H9 (cell line): ENCODE results near the gene OGFOD1. TPM values are rescaled to one million over a fixed set of nuclear protein-coding genes. Genes with fewer than 3 reads are reported as not detected.

Source experiments
- DNase-seq: peaks from one replicate; pipeline ENCODE4 v3.0.0-alpha.2; 2017
- H2AFZ ChIP-seq: one replicate; pipeline ENCODE4 v1.6.1; 2013; ENCODE audit warnings: mild to moderate bottlenecking, low read length, control low read depth, moderate library complexity
- H2AK5ac ChIP-seq: 2 replicates; pipeline ENCODE4 v1.6.1; 2013; ENCODE audit warnings: low read length, control low read depth, mixed read lengths; ENCODE audit not compliant: insufficient read length
- H2BK120ac ChIP-seq: one replicate; pipeline ENCODE4 v1.6.1; 2013; ENCODE audit warnings: low read depth, mild to moderate bottlenecking, low read length, control low read depth, inconsistent platforms; ENCODE audit not compliant: poor library complexity, severe bottlenecking
- H2BK12ac ChIP-seq: 2 replicates; pipeline ENCODE4 v1.6.1; 2013; ENCODE audit warnings: low read length, control low read depth, mixed read lengths, low read depth; ENCODE audit not compliant: insufficient read length
- H2BK15ac ChIP-seq: 2 replicates; pipeline ENCODE4 v1.6.1; 2013; ENCODE audit warnings: low read depth, low read length, control low read depth
- H2BK20ac ChIP-seq: one replicate; pipeline ENCODE4 v1.6.1; 2013; ENCODE audit warnings: low read depth, mild to moderate bottlenecking, low read length, control low read depth, inconsistent platforms; ENCODE audit not compliant: poor library complexity, severe bottlenecking
- H2BK5ac ChIP-seq: 2 replicates; pipeline ENCODE4 v1.6.1; 2013; ENCODE audit warnings: low read length, control low read depth, mixed read lengths; ENCODE audit not compliant: insufficient read length
- H3K14ac ChIP-seq: 2 replicates; pipeline ENCODE4 v1.6.1; 2013; ENCODE audit warnings: low read length, control low read depth; ENCODE audit not compliant: insufficient read depth
- H3K18ac ChIP-seq: 2 replicates; pipeline ENCODE4 v1.6.1; 2013; ENCODE audit warnings: low read depth, mild to moderate bottlenecking, mixed read lengths, low read length, control low read depth; ENCODE audit not compliant: insufficient read length
- H3K23ac ChIP-seq: 2 replicates; pipeline ENCODE4 v1.6.1; 2013; ENCODE audit warnings: low read length, control low read depth, mixed read lengths, low read depth; ENCODE audit not compliant: insufficient read length
- H3K23me2 ChIP-seq: 2 replicates; pipeline ENCODE4 v1.6.1; 2013; ENCODE audit warnings: low read depth, mild to moderate bottlenecking, mixed read lengths, low read length, control low read depth; ENCODE audit not compliant: insufficient read length, poor library complexity, severe bottlenecking
- H3K27ac ChIP-seq: 2 replicates; pipeline ENCODE4 v1.5.1; 2013; ENCODE audit warnings: low read length, control low read depth, mixed read lengths, low read depth; ENCODE audit not compliant: insufficient read length
- H3K27me3 ChIP-seq: 2 replicates; pipeline ENCODE4 v1.6.1; 2013; ENCODE audit warnings: low read length, control low read depth, inconsistent platforms; ENCODE audit not compliant: insufficient read depth
- H3K4ac ChIP-seq: 2 replicates; pipeline ENCODE4 v1.6.1; 2013; ENCODE audit warnings: low read depth, mild to moderate bottlenecking, control low read depth, inconsistent platforms, low read length, moderate library complexity
- H3K4me1 ChIP-seq: 2 replicates; pipeline ENCODE4 v1.6.1; 2013; ENCODE audit warnings: low read length, control low read depth, inconsistent platforms; ENCODE audit not compliant: insufficient read depth
- H3K4me2 ChIP-seq: 2 replicates; pipeline ENCODE4 v1.6.1; 2013; ENCODE audit warnings: low read length, control low read depth, mixed read lengths; ENCODE audit not compliant: insufficient read length, insufficient read depth
- H3K56ac ChIP-seq: 2 replicates; pipeline ENCODE4 v1.6.1; 2013; ENCODE audit warnings: low read depth, mild to moderate bottlenecking, mixed read lengths, low read length, control low read depth; ENCODE audit not compliant: insufficient read length
- H3K79me1 ChIP-seq: 2 replicates; pipeline ENCODE4 v1.6.1; 2013; ENCODE audit warnings: low read depth, mild to moderate bottlenecking, moderate library complexity, low read length, control low read depth, inconsistent platforms; ENCODE audit not compliant: insufficient read depth, poor library complexity, severe bottlenecking
- H3K79me2 ChIP-seq: 2 replicates; pipeline ENCODE4 v1.6.1; 2013; ENCODE audit warnings: low read length, control low read depth, inconsistent platforms; ENCODE audit not compliant: insufficient read depth
- H3K9ac ChIP-seq: 2 replicates; pipeline ENCODE4 v1.6.1; 2013; ENCODE audit warnings: low read length, control low read depth, mixed read lengths; ENCODE audit not compliant: insufficient read length; ENCODE audit errors: extremely low read depth
- H3K9me3 ChIP-seq: one replicate; pipeline ENCODE4 v1.6.1; 2013; ENCODE audit warnings: low read depth, low read length, inconsistent platforms; ENCODE audit not compliant: control insufficient read depth
- H3T11ph ChIP-seq: one replicate; pipeline ENCODE4 v1.6.1; 2013; ENCODE audit warnings: mild to moderate bottlenecking, low read length, control low read depth, inconsistent platforms
- H4K20me1 ChIP-seq: one replicate; pipeline ENCODE4 v1.6.1; 2013; ENCODE audit not compliant: control insufficient read depth, insufficient read length, insufficient read depth
- H4K5ac ChIP-seq: 2 replicates; pipeline ENCODE4 v1.6.1; 2013; ENCODE audit warnings: low read depth, mild to moderate bottlenecking, mixed read lengths, low read length, control low read depth; ENCODE audit not compliant: insufficient read length
- H4K8ac ChIP-seq: replicated peaks from 2 replicates; pipeline ENCODE4 v1.6.1; 2013; ENCODE audit warnings: low read length, control low read depth, mixed read lengths, low read depth; ENCODE audit not compliant: insufficient read length
- H4K91ac ChIP-seq: 2 replicates; pipeline ENCODE4 v1.6.1; 2013; ENCODE audit warnings: low read depth, mild to moderate bottlenecking, moderate library complexity, mixed read lengths, low read length, control low read depth; ENCODE audit not compliant: insufficient read length
- H3K27ac Mint-ChIP-seq, 3 experiments: 2 replicates in 2 of 3; 3 replicates in 1 of 3; pipeline ENCODE4 v1.8.0; 2020 to 2021; ENCODE audit warnings: mixed read lengths in 3 of 3, mild to moderate bottlenecking in 1 of 3, moderate library complexity in 1 of 3
- H3K27me3 Mint-ChIP-seq: 2 replicates; pipeline ENCODE4 v1.8.0; 2021; ENCODE audit warnings: low read depth, mild to moderate bottlenecking, moderate library complexity, mixed read lengths
- H3K36me3 Mint-ChIP-seq, 3 experiments: 2 replicates in 2 of 3; 3 replicates in 1 of 3; pipeline ENCODE4 v1.8.0; 2020 to 2021; ENCODE audit warnings: low read depth in 3 of 3, mixed read lengths in 3 of 3; ENCODE audit not compliant: insufficient read depth in 1 of 3
- H3K4me1 Mint-ChIP-seq, 2 experiments: 2 replicates each; pipeline ENCODE4 v1.8.0; 2020; ENCODE audit warnings: mixed read lengths in 2 of 2
- H3K4me3 Mint-ChIP-seq, 2 experiments: 2 replicates in 1 of 2; 3 replicates in 1 of 2; pipeline ENCODE4 v1.8.0; 2020 to 2021; ENCODE audit warnings: mild to moderate bottlenecking in 2 of 2, mixed read lengths in 2 of 2, moderate library complexity in 1 of 2
- H3K9me3 Mint-ChIP-seq, 2 experiments: 2 replicates in 1 of 2; 3 replicates in 1 of 2; pipeline ENCODE4 v1.8.0; 2020; ENCODE audit warnings: mild to moderate bottlenecking in 2 of 2, mixed read lengths in 2 of 2, moderate library complexity in 1 of 2
- CTCF ChIP-seq: fragments of 200-600 bp; sonication (generic); conservative IDR thresholded peaks from 3 replicates; pipeline ENCODE4 v1.8.0; 2021; ENCODE audit warnings: antibody characterized with exemption, mild to moderate bottlenecking
- WGBS: extraction: QIAGEN DNeasy Blood & Tissue Kit; methylation state at CpG from one replicate; pipeline ENCODE4 v1.1.7; 2013; ENCODE audit warnings: missing lambda C conversion rate, low lambda C conversion rate, mixed read lengths; ENCODE audit not compliant: insufficient read length; ENCODE audit errors: extremely low coverage; 5-methylcytosine and 5-hydroxymethylcytosine counted together
- total RNA-seq: library from RNA; stranded (reverse); gene quantifications from 2 replicates; pipeline ENCODE4 v1.2.1, GENCODE V29; 2021

OGFOD1 gene
- total RNA-seq, 1 experiment from 2014 or later = 66.5 TPM

DNA sequence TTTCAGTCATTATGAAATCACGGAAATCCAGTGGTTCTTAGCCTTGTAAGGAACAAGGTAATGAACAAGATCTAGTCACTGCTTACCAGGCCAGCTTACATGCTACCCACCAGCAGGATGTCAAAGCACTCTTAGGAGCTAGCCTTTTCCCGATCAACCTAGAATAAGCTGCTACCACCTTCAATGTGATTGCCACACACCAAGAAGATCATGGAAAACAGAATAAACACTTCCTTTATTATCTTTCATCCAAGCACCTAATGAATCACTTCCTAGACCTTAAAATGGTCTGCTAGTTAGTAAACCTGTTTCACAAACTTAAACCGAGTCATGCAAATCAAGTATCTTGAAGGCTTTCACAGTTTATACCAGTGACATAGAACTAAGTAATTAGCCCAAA, 63.5 kb downstream of the OGFOD1 start:
- no peak overlapping the region for H3K4ac ChIP-seq
- no peaks in the 10 kb centered on the region for H3K9me3 ChIP-seq
- H3K4me1 ChIP-seq = no peaks in the 10 kb centered on the region
- no peak overlapping the region for H4K8ac ChIP-seq
- no peak overlapping the region for H3K9ac ChIP-seq
- DNase-seq = no peak
- H2AK5ac ChIP-seq = no peak overlapping the region
- H3K79me1 ChIP-seq = no peaks in the 10 kb centered on the region
- no peak overlapping the region for H2AFZ ChIP-seq
- Mint-ChIP-seq H3K4me3 (no peak overlapping the region), H3K27me3 (no peaks in the 10 kb centered on the region), H3K27ac (no peak overlapping the region), H3K9me3 (no peaks in the 10 kb centered on the region), H3K36me3 (peaks cover under 1 to 2% (median 1%) of the 10 kb centered on the region in 3 experiments; a peak in 5 of 7 replicates), H3K4me1 (peaks cover 0 to 8% of the 10 kb centered on the region in 2 experiments; a peak in 2 of 4 replicates)
- H3T11ph ChIP-seq = no peak overlapping the region
- H2BK5ac ChIP-seq = no peak overlapping the region
- H3K56ac ChIP-seq = no peak overlapping the region
- no peak overlapping the region for H2BK15ac ChIP-seq
- H3K27ac ChIP-seq = no peak overlapping the region
- H3K18ac ChIP-seq = no peak overlapping the region
- H4K20me1 ChIP-seq = no peaks in the 10 kb centered on the region
- no peaks in the 10 kb centered on the region for H3K27me3 ChIP-seq
- no CpG with 5 or more reads among the region's 3 CpGs for WGBS
- no peak overlapping the region for H3K14ac ChIP-seq
- H2BK120ac ChIP-seq = no peak overlapping the region
- no peak for TF ChIP-seq CTCF
- H2BK20ac ChIP-seq = no peak overlapping the region
- H4K91ac ChIP-seq = no peak overlapping the region
- no peak overlapping the region for H3K4me2 ChIP-seq
- H3K23ac ChIP-seq = no peak overlapping the region
- H2BK12ac ChIP-seq = no peak overlapping the region
- no peak overlapping the region for H4K5ac ChIP-seq
- H3K79me2 ChIP-seq = no peaks in the 10 kb centered on the region
- peaks cover 3% of the 10 kb centered on the region for H3K23me2 ChIP-seq
